Measurements from ENCODE around the gene RXRA.

Gene RXRA

GRCh38 chr9:134348404-134349155 is 22.3 kb downstream of the RXRA start:
- Histone ChIP-seq H2AFZ (no peak overlapping the region), H3K9ac (no peak overlapping the region), H3K4me2 (ENCODE audit: low read length) (no peak overlapping the region), H3K4me3 (ENCODE audit: low read depth, low read length) (no peak overlapping the region), H3K79me2 (peaks cover 91% of the 10 kb centered on the region), H3K36me3 (ENCODE audit: control insufficient read depth, insufficient read depth, low read length) (no peaks in the 10 kb centered on the region), H3K9me3 (ENCODE audit: control insufficient read depth, low read length) (no peaks in the 10 kb centered on the region), H3K27ac (no peak overlapping the region), H3K27me3 (ENCODE audit: control insufficient read depth, insufficient read depth, low read length) (no peaks in the 10 kb centered on the region), H3K4me1 (peaks cover 64% of the 10 kb centered on the region)
- TF ChIP-seq CTCF (IDR thresholded peaks at IDR 0.05), result no peak

GRCh38 chr9:134349936-134350335 is 23.7 kb downstream of the RXRA start:
- peak overlapping the region; percentile 32 for H3K27ac ChIP-seq
- H3K9me3 ChIP-seq (ENCODE audit: control insufficient read depth, low read length), result no peaks in the 10 kb centered on the region
- no peak for TF ChIP-seq CTCF (IDR thresholded peaks at IDR 0.05)
- peaks cover 65% of the 10 kb centered on the region for H3K4me1 ChIP-seq
- no peak overlapping the region for H3K4me3 ChIP-seq (ENCODE audit: low read depth, low read length)
- no peaks in the 10 kb centered on the region for H3K27me3 ChIP-seq (ENCODE audit: control insufficient read depth, insufficient read depth, low read length)
- H3K9ac ChIP-seq, result no peak overlapping the region
- H3K79me2 ChIP-seq, result peaks cover 86% of the 10 kb centered on the region
- peak overlapping the region; percentile 44 for H3K4me2 ChIP-seq (ENCODE audit: low read length)
- no peaks in the 10 kb centered on the region for H3K36me3 ChIP-seq (ENCODE audit: control insufficient read depth, insufficient read depth, low read length)
- H2AFZ ChIP-seq, result no peak overlapping the region

DNA sequence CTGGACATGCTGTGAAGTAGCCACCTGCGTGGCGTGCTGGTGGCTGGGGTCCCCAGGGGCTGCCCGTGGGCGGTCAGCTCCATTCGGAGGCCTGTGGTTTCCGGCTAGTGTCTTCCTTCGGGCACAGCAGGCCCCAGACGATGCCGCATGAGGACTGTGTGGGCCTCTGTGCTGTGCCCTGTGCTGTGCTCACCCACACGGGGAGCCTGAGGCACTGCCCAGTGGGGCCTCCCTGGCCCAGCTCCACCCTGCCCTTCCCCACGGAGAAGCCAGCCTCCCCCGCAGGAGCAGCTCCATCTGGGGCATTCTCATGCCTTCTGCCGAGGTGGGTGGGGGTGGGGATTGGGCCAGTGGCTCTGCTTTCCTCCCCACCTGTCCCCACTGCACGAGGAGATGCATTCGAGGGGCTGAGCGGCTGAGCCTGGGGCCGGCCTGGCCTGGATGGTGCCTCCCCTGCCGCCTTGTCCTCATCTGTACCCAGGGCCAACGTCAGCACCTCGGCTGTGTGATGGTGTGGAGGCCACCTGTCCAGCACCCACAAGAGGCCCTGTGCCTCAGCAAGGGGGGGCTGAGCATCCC is 24.2 kb downstream of the RXRA start:
- Histone ChIP-seq H3K27me3 (ENCODE audit: control insufficient read depth, insufficient read depth, low read length) (no peaks in the 10 kb centered on the region), H3K79me2 (peaks cover 82% of the 10 kb centered on the region), H3K36me3 (ENCODE audit: control insufficient read depth, insufficient read depth, low read length) (no peaks in the 10 kb centered on the region), H3K4me1 (peaks cover 69% of the 10 kb centered on the region), H3K27ac (no peak overlapping the region), H2AFZ (no peak overlapping the region), H3K9ac (no peak overlapping the region), H3K4me3 (ENCODE audit: low read depth, low read length) (no peak overlapping the region), H3K4me2 (ENCODE audit: low read length) (peak overlapping the region; percentile 44), H3K9me3 (ENCODE audit: control insufficient read depth, low read length) (no peaks in the 10 kb centered on the region)
- TF ChIP-seq CTCF (IDR thresholded peaks at IDR 0.05), result no peak

DNA sequence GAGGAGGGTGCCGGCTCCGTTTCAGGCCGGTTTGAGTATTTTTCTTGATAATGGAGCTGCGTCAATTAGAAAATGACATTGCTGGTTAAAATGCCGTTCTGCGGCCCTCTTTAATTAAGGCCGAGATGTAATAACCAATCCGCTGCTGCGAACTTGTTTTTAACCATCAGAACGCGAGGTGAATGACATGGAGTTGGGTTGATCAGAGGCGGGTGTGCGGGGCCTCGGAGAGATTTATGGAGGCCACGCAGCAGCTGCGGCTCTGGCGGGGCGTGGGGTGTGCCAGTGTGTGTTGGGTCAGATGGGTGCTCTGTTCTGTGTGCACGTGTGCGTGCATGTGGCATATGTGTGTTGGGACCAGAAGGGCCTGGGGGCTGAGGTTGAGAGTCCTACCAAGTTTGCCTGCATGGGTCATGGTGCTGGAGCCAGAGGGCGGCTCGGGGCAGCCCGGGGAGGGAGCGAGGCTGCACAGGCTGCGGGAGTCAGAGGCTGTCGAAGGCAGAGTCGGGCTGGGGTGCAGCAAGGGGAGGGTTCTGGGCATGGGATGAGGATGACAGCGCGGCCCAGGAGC is 25.4 kb downstream of the RXRA start:
- no peak overlapping the region for H2AFZ ChIP-seq
- H3K27me3 ChIP-seq (ENCODE audit: control insufficient read depth, insufficient read depth, low read length), result no peaks in the 10 kb centered on the region
- H3K4me1 ChIP-seq, result peaks cover 72% of the 10 kb centered on the region
- H3K36me3 ChIP-seq (ENCODE audit: control insufficient read depth, insufficient read depth, low read length), result no peaks in the 10 kb centered on the region
- H3K9me3 ChIP-seq (ENCODE audit: control insufficient read depth, low read length), result no peaks in the 10 kb centered on the region
- no peak overlapping the region for H3K27ac ChIP-seq
- no peak overlapping the region for H3K4me2 ChIP-seq (ENCODE audit: low read length)
- H3K4me3 ChIP-seq (ENCODE audit: low read depth, low read length), result no peak overlapping the region
- no peak overlapping the region for H3K9ac ChIP-seq
- no peak for TF ChIP-seq CTCF (IDR thresholded peaks at IDR 0.05)
- H3K79me2 ChIP-seq, result peaks cover 70% of the 10 kb centered on the region

Data from parathyroid adenoma (tissue), 2 donors.